ENCODE data around the gene IFNAR1. TPM values are rescaled to one million over a fixed set of nuclear protein-coding genes. Genes with fewer than 3 reads are reported as not detected.
"Not testable (repeated sequence)": the region's sequence is repeated elsewhere in the genome, so short reads cannot be mapped to it uniquely, and the experiment has no call there.

The IFNAR1 gene
- polyA plus RNA-seq, 2 of the 4 experiments (the other 2 are of a cell fraction): 14.1 to 14.2 TPM

DNA sequence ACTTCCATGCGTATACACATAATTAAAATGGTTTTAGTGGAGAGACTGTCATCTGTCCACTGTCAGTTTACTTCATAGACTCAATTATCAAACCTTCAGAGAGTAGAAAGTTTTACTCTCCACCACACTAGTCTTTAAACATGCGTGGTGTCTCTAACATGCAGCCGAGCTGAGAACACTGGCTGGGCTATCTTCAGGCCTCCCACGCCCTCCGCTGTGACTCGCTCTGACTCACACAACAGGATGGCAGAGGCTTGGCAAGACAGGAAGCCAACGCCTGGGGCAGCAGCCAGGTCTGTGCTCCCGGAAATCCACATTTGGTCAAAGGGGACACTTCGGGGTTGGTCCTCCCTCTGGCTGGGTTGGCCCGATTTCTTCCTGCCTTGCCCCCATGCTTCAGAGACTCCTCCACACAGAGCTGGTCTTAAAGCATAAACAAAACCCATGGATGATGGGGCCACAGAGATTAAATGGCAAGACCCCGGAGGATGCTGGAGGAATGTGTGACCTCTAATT, 55.8 kb downstream of the IFNAR1 start:
- Histone ChIP-seq H3K4me3 (no peak overlapping the region), H3K27ac (peak overlapping the region; percentile 73 to 83), H3K9me3 (no peaks in the 10 kb centered on the region), H3K4me1 (peaks cover 35% of the 10 kb centered on the region), H3K4me2 (peak overlapping the region; percentile 61)
- ChIA-PET CTCF (interaction anchor here (0.6 to 4.0 kb wide), 4 partner anchors 19 to 181 kb away, joined by 3 to 25 read pairs (median 4); no protein-coding TSS in a partner anchor), POLR2A (no interaction called here)
- TF ChIP-seq, protein P1, sequence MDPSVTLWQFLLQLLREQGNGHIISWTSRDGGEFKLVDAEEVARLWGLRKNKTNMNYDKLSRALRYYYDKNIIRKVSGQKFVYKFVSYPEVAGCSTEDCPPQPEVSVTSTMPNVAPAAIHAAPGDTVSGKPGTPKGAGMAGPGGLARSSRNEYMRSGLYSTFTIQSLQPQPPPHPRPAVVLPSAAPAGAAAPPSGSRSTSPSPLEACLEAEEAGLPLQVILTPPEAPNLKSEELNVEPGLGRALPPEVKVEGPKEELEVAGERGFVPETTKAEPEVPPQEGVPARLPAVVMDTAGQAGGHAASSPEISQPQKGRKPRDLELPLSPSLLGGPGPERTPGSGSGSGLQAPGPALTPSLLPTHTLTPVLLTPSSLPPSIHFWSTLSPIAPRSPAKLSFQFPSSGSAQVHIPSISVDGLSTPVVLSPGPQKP (IDR thresholded peaks at IDR 0.05; ENCODE audit: low read depth, low read length): peak; percentile 99
- TF ChIP-seq FOSL2 (IDR thresholded peaks at IDR 0.05) (0 out of 2 replicates have a peak, but pooled peaks have one; percentile 35), FOSL2 (CRISPR knock-in tag; IDR thresholded peaks at IDR 0.05) (peak; percentile 91), MYC (IDR thresholded peaks at IDR 0.05; ENCODE audit: borderline replicate concordance, low read length) (no peak; the same call in 1 of the 2 replicates), ZFP36 (IDR thresholded peaks at IDR 0.05; ENCODE audit: borderline replicate concordance, partially characterized antibody) (peak; percentile 96)
- TF ChIP-seq, protein P2, sequence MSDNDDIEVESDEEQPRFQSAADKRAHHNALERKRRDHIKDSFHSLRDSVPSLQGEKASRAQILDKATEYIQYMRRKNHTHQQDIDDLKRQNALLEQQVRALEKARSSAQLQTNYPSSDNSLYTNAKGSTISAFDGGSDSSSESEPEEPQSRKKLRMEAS (IDR thresholded peaks at IDR 0.05): peak; percentile 36
- TF ChIP-seq, protein P3, sequence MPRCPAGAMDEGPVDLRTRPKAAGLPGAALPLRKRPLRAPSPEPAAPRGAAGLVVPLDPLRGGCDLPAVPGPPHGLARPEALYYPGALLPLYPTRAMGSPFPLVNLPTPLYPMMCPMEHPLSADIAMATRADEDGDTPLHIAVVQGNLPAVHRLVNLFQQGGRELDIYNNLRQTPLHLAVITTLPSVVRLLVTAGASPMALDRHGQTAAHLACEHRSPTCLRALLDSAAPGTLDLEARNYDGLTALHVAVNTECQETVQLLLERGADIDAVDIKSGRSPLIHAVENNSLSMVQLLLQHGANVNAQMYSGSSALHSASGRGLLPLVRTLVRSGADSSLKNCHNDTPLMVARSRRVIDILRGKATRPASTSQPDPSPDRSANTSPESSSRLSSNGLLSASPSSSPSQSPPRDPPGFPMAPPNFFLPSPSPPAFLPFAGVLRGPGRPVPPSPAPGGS (IDR thresholded peaks at IDR 0.05): no peak
- TF ChIP-seq, protein P4, sequence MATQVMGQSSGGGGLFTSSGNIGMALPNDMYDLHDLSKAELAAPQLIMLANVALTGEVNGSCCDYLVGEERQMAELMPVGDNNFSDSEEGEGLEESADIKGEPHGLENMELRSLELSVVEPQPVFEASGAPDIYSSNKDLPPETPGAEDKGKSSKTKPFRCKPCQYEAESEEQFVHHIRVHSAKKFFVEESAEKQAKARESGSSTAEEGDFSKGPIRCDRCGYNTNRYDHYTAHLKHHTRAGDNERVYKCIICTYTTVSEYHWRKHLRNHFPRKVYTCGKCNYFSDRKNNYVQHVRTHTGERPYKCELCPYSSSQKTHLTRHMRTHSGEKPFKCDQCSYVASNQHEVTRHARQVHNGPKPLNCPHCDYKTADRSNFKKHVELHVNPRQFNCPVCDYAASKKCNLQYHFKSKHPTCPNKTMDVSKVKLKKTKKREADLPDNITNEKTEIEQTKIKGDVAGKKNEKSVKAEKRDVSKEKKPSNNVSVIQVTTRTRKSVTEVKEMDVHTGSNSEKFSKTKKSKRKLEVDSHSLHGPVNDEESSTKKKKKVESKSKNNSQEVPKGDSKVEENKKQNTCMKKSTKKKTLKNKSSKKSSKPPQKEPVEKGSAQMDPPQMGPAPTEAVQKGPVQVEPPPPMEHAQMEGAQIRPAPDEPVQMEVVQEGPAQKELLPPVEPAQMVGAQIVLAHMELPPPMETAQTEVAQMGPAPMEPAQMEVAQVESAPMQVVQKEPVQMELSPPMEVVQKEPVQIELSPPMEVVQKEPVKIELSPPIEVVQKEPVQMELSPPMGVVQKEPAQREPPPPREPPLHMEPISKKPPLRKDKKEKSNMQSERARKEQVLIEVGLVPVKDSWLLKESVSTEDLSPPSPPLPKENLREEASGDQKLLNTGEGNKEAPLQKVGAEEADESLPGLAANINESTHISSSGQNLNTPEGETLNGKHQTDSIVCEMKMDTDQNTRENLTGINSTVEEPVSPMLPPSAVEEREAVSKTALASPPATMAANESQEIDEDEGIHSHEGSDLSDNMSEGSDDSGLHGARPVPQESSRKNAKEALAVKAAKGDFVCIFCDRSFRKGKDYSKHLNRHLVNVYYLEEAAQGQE (IDR thresholded peaks at IDR 0.05): no peak
- ATAC-seq: peak; percentile 95 to 99
- no peak for FAIRE-seq
- peak; percentile 55 to 95 for DNase-seq (ENCODE audit: low read depth in 1 of 2, low spot score in 1 of 2)
- WGBS (ENCODE audit: missing lambda C conversion rate): 12% methylated on average over 9 of the region's 11 CpGs

DNA sequence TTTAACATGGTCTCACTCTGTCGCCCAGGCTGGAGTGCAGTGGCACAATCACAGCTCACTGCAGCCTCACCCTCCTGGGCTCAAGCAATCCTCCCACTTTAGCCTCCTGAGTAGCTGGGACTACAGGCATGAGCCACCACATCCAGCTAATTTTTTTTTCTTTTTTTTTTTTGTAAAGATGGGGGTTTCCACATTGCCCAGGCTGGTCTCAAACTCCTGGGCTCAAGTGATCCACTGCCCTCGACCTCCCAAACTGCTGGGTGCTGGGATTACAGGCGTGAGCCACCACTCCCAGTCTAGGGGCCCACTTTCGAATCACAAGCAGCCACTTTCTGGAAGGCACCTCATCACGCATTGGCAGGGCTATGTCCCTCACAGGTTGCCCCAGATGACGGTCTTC, 56.6 kb downstream of the IFNAR1 start:
- ATAC-seq; DNase-seq (ENCODE audit: low read depth in 1 of 2, low spot score in 1 of 2); H3K4me2 ChIP-seq; FAIRE-seq; POLR2A ChIA-PET; H3K9me3 ChIP-seq; H3K4me3 ChIP-seq: not testable (repeated sequence)
- 77% methylated on average over 6 of the region's 6 CpGs for WGBS (ENCODE audit: missing lambda C conversion rate)
- Histone ChIP-seq H3K4me1 (peaks cover 35% of the 10 kb centered on the region), H3K27ac (peak overlapping the region; percentile 73 to 83; a peak in 5 of 6 replicates)
- CTCF ChIA-PET: interaction anchor here (4.0 kb wide), 1 partner anchor 20 kb away, joined by 25 read pairs; no protein-coding TSS in a partner anchor

DNA sequence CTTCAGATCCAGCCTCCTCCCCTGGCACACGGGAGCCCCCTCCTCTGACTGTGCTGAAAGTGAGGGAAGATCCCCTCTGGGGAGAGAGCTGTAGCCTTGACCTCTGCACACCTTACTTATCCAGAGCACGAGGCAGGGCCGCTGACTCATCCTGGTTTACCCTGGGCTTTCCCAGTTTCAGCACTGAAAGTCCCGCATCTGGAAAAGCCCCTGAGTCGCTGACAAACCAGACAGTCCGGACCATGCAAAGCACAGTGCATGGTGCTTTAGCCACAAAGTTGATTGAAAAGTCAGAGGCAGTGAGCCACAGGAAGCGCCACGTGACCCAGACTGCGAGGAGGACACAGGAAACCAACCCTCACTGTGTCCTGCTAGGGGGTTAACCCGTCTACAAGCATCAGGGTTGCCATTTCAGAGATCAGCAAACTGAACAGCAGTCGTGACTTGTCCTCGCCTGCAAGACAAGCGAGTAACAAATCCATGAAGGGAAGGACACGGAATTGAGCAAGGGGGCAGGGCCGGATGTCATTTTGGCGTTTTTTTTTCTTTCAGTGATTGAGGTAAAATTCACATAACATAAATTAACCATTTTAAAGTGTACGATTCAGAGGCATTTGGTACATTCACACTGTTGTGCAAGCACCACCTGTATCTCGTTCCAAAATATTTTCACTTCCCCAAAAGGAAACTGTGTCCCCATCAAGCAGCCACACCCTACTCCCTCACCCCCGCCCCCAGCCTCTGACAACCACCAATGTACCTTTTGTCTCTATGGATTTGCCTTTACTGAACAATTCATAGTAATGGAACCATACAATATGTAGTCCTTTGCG, 58.5 kb downstream of the IFNAR1 start:
- H3K27ac ChIP-seq: peak overlapping the region; percentile 79 to 86
- no peak for FAIRE-seq
- H3K4me1 ChIP-seq: peaks cover 35% of the 10 kb centered on the region
- ChIA-PET POLR2A (no interaction called here), CTCF (interaction anchor here (0.7 to 4.0 kb wide), 3 partner anchors 22 to 186 kb away, joined by 3 to 25 read pairs (median 3); partner anchors contain the start of gene TMEM50B)
- peak overlapping the region; percentile 79 for H3K4me2 ChIP-seq
- WGBS (ENCODE audit: missing lambda C conversion rate): 36% methylated on average over 14 of the region's 20 CpGs
- DNase-seq (ENCODE audit: low read depth in 1 of 2, low spot score in 1 of 2): peak in 1 of 2 experiments; percentile 71
- H3K4me3 ChIP-seq: no peak overlapping the region
- peak; percentile 64 to 70 for ATAC-seq
- H3K9me3 ChIP-seq: no peaks in the 10 kb centered on the region
- TF ChIP-seq HEYL (CRISPR knock-in tag; IDR thresholded peaks at IDR 0.05) (no peak), SREBF2 (IDR thresholded peaks at IDR 0.05) (no peak), FOXS1 (CRISPR knock-in tag; IDR thresholded peaks at IDR 0.05) (no peak; the same call in 1 of the 2 replicates), HDAC2 (IDR thresholded peaks at IDR 0.05) (no peak), RAD21 (conservative IDR thresholded peaks at IDR 0.05 in 1 of 2, IDR thresholded peaks at IDR 0.05 in 1 of 2) (no peak), MAFK (IDR thresholded peaks at IDR 0.05; ENCODE audit: partially characterized antibody) (no peak), ESRRA (IDR thresholded peaks at IDR 0.05; ENCODE audit: borderline replicate concordance, low read length) (no peak), JUN (IDR thresholded peaks at IDR 0.05) (no peak), JUNB (IDR thresholded peaks at IDR 0.05) (0 out of 2 replicates have a peak, but pooled peaks have one; percentile 27), EHF (CRISPR knock-in tag; IDR thresholded peaks at IDR 0.05) (peak; percentile 63; the same call in 1 of the 2 replicates), ZNF302 (CRISPR knock-in tag; IDR thresholded peaks at IDR 0.05) (peak; percentile 70; the same call in 1 of the 2 replicates)
- TF ChIP-seq, protein P5, sequence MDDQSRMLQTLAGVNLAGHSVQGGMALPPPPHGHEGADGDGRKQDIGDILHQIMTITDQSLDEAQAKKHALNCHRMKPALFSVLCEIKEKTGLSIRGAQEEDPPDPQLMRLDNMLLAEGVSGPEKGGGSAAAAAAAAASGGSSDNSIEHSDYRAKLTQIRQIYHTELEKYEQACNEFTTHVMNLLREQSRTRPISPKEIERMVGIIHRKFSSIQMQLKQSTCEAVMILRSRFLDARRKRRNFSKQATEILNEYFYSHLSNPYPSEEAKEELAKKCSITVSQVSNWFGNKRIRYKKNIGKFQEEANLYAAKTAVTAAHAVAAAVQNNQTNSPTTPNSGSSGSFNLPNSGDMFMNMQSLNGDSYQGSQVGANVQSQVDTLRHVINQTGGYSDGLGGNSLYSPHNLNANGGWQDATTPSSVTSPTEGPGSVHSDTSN (IDR thresholded peaks at IDR 0.05): no peak
- TF ChIP-seq, protein P6, sequence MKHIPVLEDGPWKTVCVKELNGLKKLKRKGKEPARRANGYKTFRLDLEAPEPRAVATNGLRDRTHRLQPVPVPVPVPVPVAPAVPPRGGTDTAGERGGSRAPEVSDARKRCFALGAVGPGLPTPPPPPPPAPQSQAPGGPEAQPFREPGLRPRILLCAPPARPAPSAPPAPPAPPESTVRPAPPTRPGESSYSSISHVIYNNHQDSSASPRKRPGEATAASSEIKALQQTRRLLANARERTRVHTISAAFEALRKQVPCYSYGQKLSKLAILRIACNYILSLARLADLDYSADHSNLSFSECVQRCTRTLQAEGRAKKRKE (CRISPR knock-in tag; IDR thresholded peaks at IDR 0.05; ENCODE audit: low read depth): peak; percentile 14; the same call in 1 of the 2 replicates
- TF ChIP-seq, protein P3 (IDR thresholded peaks at IDR 0.05): no peak
